NCI-H748 (cell line): ENCODE data around the gene FZR1.
A peak's percentile ranks its signal among the peaks of the same experiment; 100 is the strongest.

Experiments used
- DNase-seq: peaks from one replicate; lab custom pipeline; 2025; ENCODE audit not compliant: unreplicated experiment; lab: John Stamatoyannopoulos, UW

The FZR1 gene

GRCh38 chr19:3471954-3472655 is 34.0 kb upstream of the FZR1 start:
- no peak for DNase-seq

- DNase-seq = no peak
Observed at GRCh38 chr19:3474010-3474409, 32.1 kb upstream of the FZR1 start.

- DNase-seq = no peak
Observed at GRCh38 chr19:3474614-3475013, 31.5 kb upstream of the FZR1 start.

- DNase-seq = no peak
Observed at GRCh38 chr19:3475449-3475848, 30.7 kb upstream of the FZR1 start.

- DNase-seq = no peak
Observed at GRCh38 chr19:3476830-3477229, 29.3 kb upstream of the FZR1 start.

- DNase-seq = no peak
Observed at GRCh38 chr19:3477506-3477905, 28.6 kb upstream of the FZR1 start.

GRCh38 chr19:3477951-3478350 is 28.2 kb upstream of the FZR1 start:
- no peak for DNase-seq

- no peak for DNase-seq
Observed at GRCh38 chr19:3478409-3479176, 27.5 kb upstream of the FZR1 start.

- DNase-seq = peak; percentile 27
Observed at GRCh38 chr19:3479177-3479833, 26.8 kb upstream of the FZR1 start.

- DNase-seq = peak; percentile 27
Observed at GRCh38 chr19:3479834-3480215, 26.3 kb upstream of the FZR1 start.

- no peak for DNase-seq
Observed at GRCh38 chr19:3480383-3481091, 25.6 kb upstream of the FZR1 start, which contains the start of gene SMIM24. Gene SMIM24 (minus strand): TSS chr19:3480525. CDS start chr19:3480463, 62 bp downstream.

- no peak for DNase-seq
Observed at GRCh38 chr19:3481241-3482090, 24.6 kb upstream of the FZR1 start.

GRCh38 chr19:3482507-3483225 is 23.4 kb upstream of the FZR1 start:
- DNase-seq = peak; percentile 51

GRCh38 chr19:3483226-3483628 is 22.9 kb upstream of the FZR1 start, which contains the start of gene SMIM44:
Gene SMIM44 (minus strand): TSS chr19:3483441. CDS start chr19:3483403, 38 bp downstream.
- peak; percentile 51 for DNase-seq

- DNase-seq = no peak
Observed at GRCh38 chr19:3491396-3492119, 14.6 kb upstream of the FZR1 start.

GRCh38 chr19:3492131-3492839 is 13.8 kb upstream of the FZR1 start:
- no peak for DNase-seq

- no peak for DNase-seq
Observed at GRCh38 chr19:3492919-3493318, 13.2 kb upstream of the FZR1 start.

GRCh38 chr19:3493651-3494050 is 12.5 kb upstream of the FZR1 start:
- DNase-seq = no peak
